Left renal pelvis (tissue), 4 donors: Measurements from ENCODE around the gene HEATR5B. TPM values are rescaled to one million over a fixed set of nuclear protein-coding genes. Genes with fewer than 3 reads are reported as not detected.
"Not testable (repeated sequence)": the region's sequence is repeated elsewhere in the genome, so short reads cannot be mapped to it uniquely, and the experiment has no call there.

Experiments used
- DNase-seq, 4 donors: peaks; one replicate each; pipeline ENCODE4 v3.0.0-alpha.2; 2013; ENCODE audit warnings: low read depth in 4 of 4, low spot score in 3 of 4
- polyA plus RNA-seq, 4 donors: library from polyadenylated mRNA; unstranded; fragments of 120-200 nt; gene quantifications; one replicate each; pipeline ENCODE4 v1.2.1, GENCODE V29; 2013; ENCODE audit not compliant: insufficient read length in 4 of 4

HEATR5B gene
- polyA plus RNA-seq, 4 donors: 19.6 to 24.9 (median 23.3) TPM

- no peak for DNase-seq
These were observed 131.4 kb downstream of the HEATR5B start for GRCh38 chr2:36952748-36953197.

GRCh38 chr2:36951574-36951973, 132.6 kb downstream of the HEATR5B start:
- no peak for DNase-seq

GRCh38 chr2:36951027-36951518, 133.1 kb downstream of the HEATR5B start:
- no peak for DNase-seq

- no peak for DNase-seq
These were observed 134.3 kb downstream of the HEATR5B start for GRCh38 chr2:36949845-36950244.

- DNase-seq: not testable (repeated sequence)
These were observed 138.9 kb downstream of the HEATR5B start for GRCh38 chr2:36945240-36945639.

- DNase-seq: no peak
These were observed 142.3 kb downstream of the HEATR5B start for GRCh38 chr2:36941867-36942266.

- not testable (repeated sequence) for DNase-seq
These were observed 147.6 kb downstream of the HEATR5B start for GRCh38 chr2:36936526-36936925.

- not testable (repeated sequence) for DNase-seq
These were observed 152.5 kb downstream of the HEATR5B start for GRCh38 chr2:36931688-36932087.

Other genes with a start within 250 kb of the HEATR5B start
- 10 to 100 TPM; 19.1 to 26.7 (median 21.8) TPM for gene STRN, start 117.8 kb downstream of the HEATR5B start, polyA plus RNA-seq
- gene GPATCH11, start 146 bp upstream of the HEATR5B start, polyA plus RNA-seq: 10 to 100 TPM; 10.6 to 12.1 (median 11.3) TPM
- 10 to 100 TPM; 33.1 to 40.7 (median 38.5) TPM for gene EIF2AK2, start 72.6 kb upstream of the HEATR5B start, polyA plus RNA-seq
- gene SULT6B1, start 104.3 kb upstream of the HEATR5B start, polyA plus RNA-seq: not detected
- 10 to 100 TPM; 46.3 to 60.3 (median 59.8) TPM for gene CEBPZOS, start 112.1 kb upstream of the HEATR5B start, polyA plus RNA-seq
- 10 to 100 TPM; 49.3 to 88.1 (median 79.8) TPM for gene CEBPZ, start 147.2 kb upstream of the HEATR5B start, polyA plus RNA-seq
- 10 to 100 TPM; 20.5 to 30.2 (median 28.6) TPM for gene NDUFAF7, start 147.3 kb upstream of the HEATR5B start, polyA plus RNA-seq
- gene PRKD3, start 240.5 kb upstream of the HEATR5B start, polyA plus RNA-seq: 10 to 100 TPM; 52.2 to 70.5 (median 56.9) TPM